HS-27A (cell line): ENCODE measurements around the gene CCNQ.
A peak's percentile ranks its signal among the peaks of the same experiment; 100 is the strongest.

Experiments
- DNase-seq: peaks from one replicate; pipeline ENCODE4 v3.0.0-alpha.2; 2012; ENCODE audit warnings: low read depth, missing footprints

CCNQ gene

DNA sequence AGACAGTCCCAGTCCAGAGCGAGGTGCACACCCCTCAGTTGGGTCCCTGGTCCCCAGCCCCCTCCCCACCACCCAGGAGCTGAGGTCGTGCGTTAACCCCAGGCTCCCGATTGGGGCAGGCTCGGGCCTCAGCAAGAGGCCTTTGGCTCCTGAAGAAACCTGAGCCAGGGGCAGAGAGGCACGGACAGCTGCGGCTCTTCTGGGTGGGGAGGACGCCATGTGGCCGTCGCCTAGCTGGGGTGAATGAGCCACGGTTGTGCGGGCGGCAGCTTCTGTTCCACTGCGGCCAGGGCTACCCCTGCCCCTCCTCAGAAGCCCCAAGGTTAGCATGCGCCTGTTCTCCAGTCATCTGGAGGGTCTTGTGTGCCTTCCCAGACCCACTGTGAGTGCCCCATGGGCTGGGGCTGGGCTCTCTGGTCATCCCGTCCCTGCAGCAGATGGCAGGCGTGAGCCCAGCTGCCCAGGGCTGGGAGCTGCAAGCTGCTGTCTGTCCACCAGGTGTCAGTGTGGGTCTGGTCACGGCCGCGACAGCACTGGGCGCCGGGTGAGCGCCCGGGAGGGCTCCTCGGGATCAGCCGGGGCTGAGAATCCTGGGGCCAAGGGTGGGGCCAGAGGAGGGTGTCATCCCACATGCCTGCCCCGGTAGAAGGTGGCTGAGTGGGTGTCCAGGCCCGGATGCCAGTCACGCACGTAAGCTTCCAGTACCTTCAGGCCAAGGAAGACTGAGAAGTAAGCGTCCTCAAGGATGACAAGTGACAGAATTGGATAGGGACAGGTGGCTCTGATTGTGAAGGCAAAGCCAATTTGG is 59.6 kb downstream of the CCNQ start:
- DNase-seq, result peak; percentile 14

DNA sequence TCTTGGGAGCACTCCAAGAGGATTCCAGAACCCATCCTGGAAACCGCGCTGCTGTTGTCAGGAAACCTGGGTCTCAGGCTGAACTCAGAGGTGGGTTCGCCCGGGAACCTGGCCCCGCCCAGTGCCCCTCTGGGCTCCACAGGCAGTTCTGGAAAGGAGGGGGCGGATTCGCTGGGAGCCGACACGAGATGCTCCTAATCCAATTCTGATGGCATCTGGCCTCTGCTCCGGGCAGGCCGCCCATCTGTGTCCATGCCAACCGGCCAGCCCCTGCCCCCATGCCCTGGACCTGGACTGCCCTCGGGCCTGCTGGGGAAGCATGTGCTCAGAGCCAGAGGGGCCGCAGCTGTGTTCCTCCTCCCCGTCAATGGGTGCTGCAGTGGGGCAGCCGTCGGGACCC is 60.5 kb downstream of the CCNQ start:
- DNase-seq, result no peak
